Ovary (tissue), 9 donors: ENCODE measurements around the gene PPM1E. TPM values are rescaled to one million over a fixed set of nuclear protein-coding genes. Genes with fewer than 3 reads are reported as not detected.

ENCODE experiments used
- DNase-seq, 5 donors: peaks; one replicate each; pipeline ENCODE4 v3.0.0-alpha.2; 2019 to 2020
- H3K27ac ChIP-seq, 2 donors: fragments of 200-600 bp; one replicate each; pipeline versions ENCODE4 v1.5.1 to v1.8.0; 2019 to 2022
- H3K27me3 ChIP-seq: fragments of 200-600 bp; one replicate; pipeline ENCODE4 v1.8.0; 2022
- H3K36me3 ChIP-seq: fragments of 200-600 bp; sonication (generic); one replicate; pipeline ENCODE4 v1.5.1; 2019
- H3K4me1 ChIP-seq: one replicate; pipeline ENCODE4 v1.8.1; 2013; ENCODE audit warnings: mild to moderate bottlenecking, moderate library complexity; ENCODE audit not compliant: insufficient read depth
- H3K4me3 ChIP-seq: fragments of 200-600 bp; sonication (generic); one replicate; pipeline ENCODE4 v1.5.1; 2017
- H3K9me3 ChIP-seq, 2 donors: fragments of 200-600 bp in 1 of 2; sonication (generic) in 1 of 2; one replicate each; pipeline versions ENCODE4 v1.5.1 to v1.8.1; 2013 to 2019; ENCODE audit warnings: mild to moderate bottlenecking in 1 of 2, moderate library complexity in 1 of 2
- CTCF ChIP-seq, 3 donors: fragments of 450-650 bp in 2 of 3; fragments of 200-600 bp in 1 of 3; IDR thresholded peaks; one replicate each; pipeline versions ENCODE4 v1.5.1 to v1.8.0; 2016 to 2022; ENCODE audit warnings: antibody characterized with exemption in 3 of 3, mild to moderate bottlenecking in 1 of 3
- EP300 ChIP-seq: sonication (generic); formaldehyde crosslinking; IDR thresholded peaks from one replicate; pipeline ENCODE4 v1.6.1; 2017; ENCODE audit warnings: antibody characterized with exemption
- POLR2A ChIP-seq: fragments of 450-650 bp; IDR thresholded peaks from one replicate; pipeline ENCODE4 v1.6.1; 2017; ENCODE audit warnings: antibody characterized with exemption, mild to moderate bottlenecking, moderate library complexity
- WGBS, 3 donors: extraction: QIAGEN DNeasy Blood & Tissue Kit in 1 of 3; methylation state at CpG; one replicate each; pipeline versions ENCODE4 v1.1.5 to v1.1.7; 2013 to 2017; 5-methylcytosine and 5-hydroxymethylcytosine counted together
- intact Hi-C, 4 donors: fragments of 100-400 bp; cut with DNase I; formaldehyde crosslinking; loops; one replicate each; pipeline versions ENCODE4 v1.11.0 to v1.15.1; 2022 to 2023
- polyA plus RNA-seq, 2 donors: library from polyadenylated mRNA; stranded (reverse); fragments of 200-250 nt in 1 of 2; fragments of 350-450 nt in 1 of 2; fragmentation: Illumina TruSeq in 1 of 2; extraction: RNeasy Lipid Tissue Mini Kit (QIAGEN cat#74804) in 1 of 2; gene quantifications; one replicate each; pipeline ENCODE4 v1.2.3, GENCODE V29; 2013 to 2014
- total RNA-seq, 7 donors: library from RNA; depleted of rRNA in 2 of 7; stranded (reverse); fragments of >200 nt in 2 of 7; fragmentation: NEBNext Ultra II Directional in 3 of 7; extraction: Animal tissue kit (Norgen Biotek cat#: 25700) in 3 of 7; gene quantifications; one replicate each; pipeline versions ENCODE4 v1.1.0 to v1.2.4, GENCODE V29; 2016 to 2023
- donor health status: DM: no; HTN: no; CAD: no; lungs with moderate emphysema.
- donor health status: DM: no; HTN: no; CAD: no.
- donor health status: Bipolar disorder and iron deficiency.
- donor health status: DM: yes; HTN: yes; CAD: no.
- donor health status: DM: no; HTN: no; CAD: no.
- donor health status: DM: yes; HTN: yes; CAD: no.

Gene PPM1E
- total and polyA plus RNA-seq, 9 donors: 0.17 to 3.2 (median 0.47) TPM

- no peak for DNase-seq
- Histone ChIP-seq H3K4me3 (no peak overlapping the region), H3K9me3 (no peaks in the 10 kb centered on the region), H3K36me3 (no peaks in the 10 kb centered on the region), H3K4me1 (no peaks in the 10 kb centered on the region), H3K27me3 (no peaks in the 10 kb centered on the region), H3K27ac (no peak overlapping the region)
- TF ChIP-seq POLR2A: no peak
- no peak for TF ChIP-seq EP300
- no peak for TF ChIP-seq CTCF (IDR thresholded peaks at IDR 0.05)
- 73 to 85% (median 73%) methylated on average over 2 of the region's 2 CpGs for WGBS, 3 donors
- intact Hi-C loops: no loop called here
Measured at GRCh38 chr17:58918072-58918471, 162.4 kb downstream of the PPM1E start.

GRCh38 chr17:58918884-58919283, 163.2 kb downstream of the PPM1E start:
- Histone ChIP-seq H3K4me1 (no peaks in the 10 kb centered on the region), H3K27ac (no peak overlapping the region), H3K36me3 (no peaks in the 10 kb centered on the region), H3K27me3 (no peaks in the 10 kb centered on the region), H3K9me3 (no peaks in the 10 kb centered on the region), H3K4me3 (no peak overlapping the region)
- DNase-seq: no peak
- TF ChIP-seq POLR2A (no peak), EP300 (no peak), CTCF (IDR thresholded peaks at IDR 0.05) (no peak)
- intact Hi-C loops: no loop called here

GRCh38 chr17:58920773-58921172, 165.1 kb downstream of the PPM1E start:
- no peaks in the 10 kb centered on the region for H3K36me3 ChIP-seq
- no peak for TF ChIP-seq EP300
- no peak for TF ChIP-seq POLR2A
- TF ChIP-seq CTCF (IDR thresholded peaks at IDR 0.05): no peak
- intact Hi-C loops: no loop called here

GRCh38 chr17:58932956-58933355, 177.3 kb downstream of the PPM1E start:
- no peak for DNase-seq
- no peak overlapping the region for H3K4me3 ChIP-seq
- H3K4me1 ChIP-seq: no peaks in the 10 kb centered on the region
- H3K36me3 ChIP-seq: no peaks in the 10 kb centered on the region
- H3K9me3 ChIP-seq: no peaks in the 10 kb centered on the region
- H3K27ac ChIP-seq: no peak overlapping the region
- TF ChIP-seq POLR2A: no peak
- TF ChIP-seq CTCF (IDR thresholded peaks at IDR 0.05): no peak
- no peak for TF ChIP-seq EP300
- WGBS, 3 donors: 90 to 93% (median 91%) methylated on average over 3 of the region's 3 CpGs
- H3K27me3 ChIP-seq: no peaks in the 10 kb centered on the region
- intact Hi-C loops: no loop called here

More at GRCh38 chr17:58920773-58921172, 165.1 kb downstream of the PPM1E start:
- DNase-seq: no peak
- Histone ChIP-seq H3K4me3 (no peak overlapping the region), H3K27ac (no peak overlapping the region), H3K27me3 (no peaks in the 10 kb centered on the region), H3K4me1 (no peaks in the 10 kb centered on the region), H3K9me3 (no peaks in the 10 kb centered on the region)

- Histone ChIP-seq H3K4me3 (no peak overlapping the region), H3K27me3 (no peaks in the 10 kb centered on the region), H3K27ac (no peak overlapping the region), H3K9me3 (no peaks in the 10 kb centered on the region), H3K4me1 (no peaks in the 10 kb centered on the region), H3K36me3 (no peaks in the 10 kb centered on the region)
- 13 to 21% (median 14%) methylated on average over 3 of the region's 3 CpGs for WGBS, 3 donors
- TF ChIP-seq CTCF (IDR thresholded peaks at IDR 0.05) (no peak), POLR2A (no peak), EP300 (no peak)
- intact Hi-C loops: no loop called here
- DNase-seq: no peak
Measured at GRCh38 chr17:58936295-58936694, 180.6 kb downstream of the PPM1E start.
